Transverse colon (tissue), 4 donors: ENCODE data around the gene CDIP1. TPM values are rescaled to one million over a fixed set of nuclear protein-coding genes. Genes with fewer than 3 reads are reported as not detected.

Experiments used
- DNase-seq: peaks from one replicate; pipeline ENCODE4 v3.0.0-alpha.2; 2019
- H3K27ac ChIP-seq, 4 donors: fragments of 200-600 bp; sonication (generic); 2 replicates each; pipeline ENCODE4 v1.5.1; 2016 to 2018; ENCODE audit warnings: inconsistent platforms in 4 of 4
- H3K27me3 ChIP-seq: fragments of 200-600 bp; sonication (generic); 2 replicates; pipeline ENCODE4 v1.5.1; 2017; ENCODE audit warnings: inconsistent platforms
- H3K36me3 ChIP-seq, 4 donors: fragments of 200-600 bp; sonication (generic); 2 replicates each; pipeline ENCODE4 v1.5.1; 2017 to 2019; ENCODE audit warnings: inconsistent platforms in 4 of 4
- H3K4me1 ChIP-seq, 4 donors: fragments of 200-600 bp; sonication (generic); 2 replicates each; pipeline ENCODE4 v1.5.1; 2017 to 2020; ENCODE audit warnings: inconsistent platforms in 4 of 4
- H3K4me3 ChIP-seq, 4 donors: fragments of 200-600 bp; sonication (generic); 1 replicate in 1 of 4; 2 replicates in 3 of 4; pipeline versions ENCODE4 v1.5.1 to v1.6.1; 2017 to 2019; ENCODE audit warnings: inconsistent platforms in 4 of 4
- H3K9me3 ChIP-seq, 2 donors: fragments of 200-600 bp; sonication (generic); 2 replicates each; pipeline ENCODE4 v1.5.1; 2017 to 2019; ENCODE audit warnings: inconsistent platforms in 2 of 2
- EP300 ChIP-seq: sonication (generic); formaldehyde crosslinking; IDR thresholded peaks from one replicate; pipeline ENCODE4 v1.6.1; 2017; ENCODE audit warnings: antibody characterized with exemption, low read depth
- POLR2A ChIP-seq: fragments of 450-650 bp; IDR thresholded peaks from one replicate; pipeline ENCODE4 v1.6.1; 2016; ENCODE audit warnings: antibody characterized with exemption, mild to moderate bottlenecking, moderate library complexity
- POLR2AphosphoS5 ChIP-seq, 3 donors: sonication (generic); formaldehyde crosslinking; IDR thresholded peaks; one replicate each; pipeline ENCODE4 v1.6.1; 2016; ENCODE audit warnings: antibody characterized with exemption in 3 of 3
- WGBS, 2 donors: methylation state at CpG; one replicate each; pipeline ENCODE4 v1.1.5; 2018; ENCODE audit warnings: low coverage in 1 of 2; 5-methylcytosine and 5-hydroxymethylcytosine counted together
- in situ Hi-C, 4 donors: fragments of 200-750 bp; cut with MboI; loops; one replicate each; pipeline versions ENCODE4 v1.15.0 to v1.15.1; 2017; ENCODE audit warnings: low sequenced_read_pairs in 3 of 4, low pct_ligation_motif_present in 1 of 4, low pct_unique_long_range_greater_than_20kb in 1 of 4
- intact Hi-C: fragments of 100-400 bp; cut with DNase I; formaldehyde crosslinking; loops from one replicate; pipeline ENCODE4 v1.15.1; 2023; ENCODE audit warnings: low total_unique reads
- total RNA-seq, 4 donors: library from RNA; depleted of rRNA; stranded (reverse); fragments of >200 nt; gene quantifications; one replicate each; pipeline ENCODE4 v1.1.0, GENCODE V29; 2016
- TF ChIP-seq, protein P1 (sequence below), 5 experiments: fragments of 200-600 bp in 3 of 5; fragments of 450-650 bp in 2 of 5; sonication (generic) in 3 of 5; IDR thresholded peaks; 1 replicate in 2 of 5; 2 replicates in 3 of 5; pipeline ENCODE4 v1.5.1; 2016 to 2017; ENCODE audit warnings: antibody characterized with exemption in 5 of 5, inconsistent platforms in 3 of 5, mild to moderate bottlenecking in 2 of 5, moderate library complexity in 1 of 5

The CDIP1 gene
- total RNA-seq, 4 donors from 2014 or later = 8.8 to 29.5 (median 19.0) TPM

DNA sequence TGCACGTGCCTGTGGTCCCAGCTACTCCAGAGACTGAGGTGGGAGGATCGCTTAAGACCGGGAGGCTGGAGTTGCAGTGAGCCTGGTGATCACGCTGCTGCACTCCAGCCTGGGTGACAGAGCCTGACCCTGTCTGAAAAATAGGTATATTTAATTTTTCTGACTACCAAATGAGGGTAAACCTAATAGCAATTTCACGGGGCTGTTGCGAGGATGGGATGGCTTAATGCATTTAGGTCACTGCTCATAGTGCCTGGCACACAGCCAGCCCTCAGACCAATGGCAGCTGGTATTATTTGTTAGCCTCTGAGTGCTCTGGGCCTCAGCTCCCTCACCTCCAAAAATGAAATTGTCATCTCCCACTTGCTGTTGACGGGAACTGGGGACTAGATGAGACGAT, 5.9 kb upstream of the CDIP1 start:
- H3K4me3 ChIP-seq = no peak overlapping the region
- no peak overlapping the region for H3K27ac ChIP-seq
- no peak for DNase-seq
- peaks cover 0 to 8% of the 10 kb centered on the region in 2 donors for H3K9me3 ChIP-seq
- 72 to 78% methylated on average over 6 to 8 of the region's 8 CpGs for WGBS, 2 donors
- H3K4me1 ChIP-seq = peaks cover 0 to 3% (median 0%) of the 10 kb centered on the region in 4 donors
- TF ChIP-seq, protein P1, sequence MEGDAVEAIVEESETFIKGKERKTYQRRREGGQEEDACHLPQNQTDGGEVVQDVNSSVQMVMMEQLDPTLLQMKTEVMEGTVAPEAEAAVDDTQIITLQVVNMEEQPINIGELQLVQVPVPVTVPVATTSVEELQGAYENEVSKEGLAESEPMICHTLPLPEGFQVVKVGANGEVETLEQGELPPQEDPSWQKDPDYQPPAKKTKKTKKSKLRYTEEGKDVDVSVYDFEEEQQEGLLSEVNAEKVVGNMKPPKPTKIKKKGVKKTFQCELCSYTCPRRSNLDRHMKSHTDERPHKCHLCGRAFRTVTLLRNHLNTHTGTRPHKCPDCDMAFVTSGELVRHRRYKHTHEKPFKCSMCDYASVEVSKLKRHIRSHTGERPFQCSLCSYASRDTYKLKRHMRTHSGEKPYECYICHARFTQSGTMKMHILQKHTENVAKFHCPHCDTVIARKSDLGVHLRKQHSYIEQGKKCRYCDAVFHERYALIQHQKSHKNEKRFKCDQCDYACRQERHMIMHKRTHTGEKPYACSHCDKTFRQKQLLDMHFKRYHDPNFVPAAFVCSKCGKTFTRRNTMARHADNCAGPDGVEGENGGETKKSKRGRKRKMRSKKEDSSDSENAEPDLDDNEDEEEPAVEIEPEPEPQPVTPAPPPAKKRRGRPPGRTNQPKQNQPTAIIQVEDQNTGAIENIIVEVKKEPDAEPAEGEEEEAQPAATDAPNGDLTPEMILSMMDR (IDR thresholded peaks at IDR 0.05) = no peak
- TF ChIP-seq POLR2A = no peak
- TF ChIP-seq POLR2AphosphoS5 (IDR thresholded peaks at IDR 0.05) = no peak
- TF ChIP-seq EP300 = no peak
- H3K27me3 ChIP-seq = no peaks in the 10 kb centered on the region
- no peaks in the 10 kb centered on the region for H3K36me3 ChIP-seq
- intact Hi-C loops (no loop called here), in situ Hi-C loops (no loop called here)

DNA sequence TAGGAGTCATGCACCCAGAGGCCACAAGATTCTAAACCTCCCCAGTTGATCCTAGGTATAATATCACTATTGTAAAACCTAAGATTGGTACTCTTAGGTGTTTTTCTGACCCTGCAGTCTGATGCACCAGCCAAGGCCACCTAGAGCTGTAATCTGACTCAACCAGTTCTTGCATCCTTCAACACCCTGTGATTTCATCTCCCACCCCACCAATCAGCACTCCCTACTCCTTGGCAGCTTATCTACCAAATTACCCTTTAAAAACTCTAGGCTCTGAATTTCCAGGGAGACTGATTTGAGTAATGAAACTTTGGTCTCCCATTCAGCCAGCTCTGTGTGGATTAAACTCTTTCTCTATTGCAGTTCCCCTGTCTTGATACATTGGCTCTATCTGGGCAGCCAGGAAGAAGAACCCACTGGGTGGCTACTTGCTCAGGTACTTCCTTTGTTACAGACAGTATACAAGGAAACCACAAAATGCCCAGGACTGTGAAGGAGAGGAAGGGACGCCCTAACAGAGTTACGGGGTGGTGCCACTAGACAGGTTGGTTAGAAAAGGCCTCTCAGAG, 1.2 kb upstream of the CDIP1 start:
- 93% methylated on average over 2 of the region's 2 CpGs; no CpG with 5 or more reads in 1 of the 2 donors for WGBS, 2 donors

DNA sequence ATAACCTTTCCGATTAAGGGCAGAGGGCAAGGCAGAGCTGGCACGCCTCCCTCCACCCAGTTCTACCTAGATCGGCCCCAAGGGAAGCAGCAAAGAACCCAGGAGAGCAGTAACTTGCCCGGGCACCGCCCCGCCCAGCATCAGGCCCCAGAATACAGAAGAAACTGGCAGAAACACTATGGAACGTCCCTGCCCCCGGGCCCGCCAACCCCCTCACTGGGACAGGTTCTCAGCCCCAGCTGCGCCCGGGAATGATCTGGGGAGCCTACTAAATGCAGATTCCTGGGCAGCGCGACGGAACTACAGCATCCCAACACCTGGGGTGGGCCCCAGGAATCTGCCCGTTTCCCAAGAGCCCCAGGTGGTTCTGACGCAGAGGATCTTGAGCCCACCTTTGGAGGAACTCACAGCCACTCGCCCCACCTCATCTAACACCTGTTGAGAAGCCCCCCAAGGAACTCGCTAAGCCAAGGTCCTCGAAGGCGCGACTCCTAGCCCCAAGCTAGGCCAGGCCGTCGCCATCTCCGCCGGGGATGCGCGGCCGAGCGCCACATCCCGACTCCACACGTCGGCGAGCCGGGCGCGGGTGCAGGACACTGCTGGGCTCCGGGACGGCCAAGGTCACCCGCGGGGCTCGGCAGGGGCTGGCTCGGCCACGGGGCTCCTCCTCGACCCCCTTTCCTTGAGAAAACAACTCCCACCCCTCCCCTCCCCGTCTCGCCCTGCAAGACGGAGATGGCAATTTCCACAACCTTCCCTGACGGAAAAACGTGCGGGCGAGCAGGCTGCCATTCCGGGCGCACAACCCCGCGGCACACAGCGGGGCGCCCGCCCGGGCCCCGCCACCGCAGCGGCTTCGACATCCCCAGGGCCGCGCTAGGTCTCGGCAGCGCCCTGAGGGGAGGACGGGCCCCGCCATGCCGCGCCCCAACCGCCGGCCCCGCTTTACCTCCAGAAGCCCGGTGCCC, 913 bp downstream of the CDIP1 start:
- H3K27ac ChIP-seq = peak overlapping the region; percentile 83 to 92 (median 88)
- no peaks in the 10 kb centered on the region for H3K36me3 ChIP-seq
- no peak for TF ChIP-seq POLR2A
- in situ Hi-C loops = no loop called here
- WGBS, 2 donors = 19% methylated on average over 51 of the region's 75 CpGs; no CpG with 5 or more reads in 1 of the 2 donors
- H3K4me3 ChIP-seq = peak overlapping the region; percentile 56 to 87 (median 74)
- H3K4me1 ChIP-seq = peaks cover 6 to 16% (median 10%) of the 10 kb centered on the region in 4 donors
- intact Hi-C loops = no loop called here
- H3K9me3 ChIP-seq = peaks cover 3 to 8% of the 10 kb centered on the region in 2 donors
- H3K27me3 ChIP-seq = peaks cover 3% of the 10 kb centered on the region
- DNase-seq = no peak

More for the DNA sequence above, 1.2 kb upstream of the CDIP1 start:
- Histone ChIP-seq H3K9me3 (peaks cover 3 to 8% of the 10 kb centered on the region in 2 donors), H3K4me3 (no peak overlapping the region), H3K27ac (no peak overlapping the region), H3K36me3 (no peaks in the 10 kb centered on the region), H3K4me1 (peaks cover 6 to 16% (median 10%) of the 10 kb centered on the region in 4 donors), H3K27me3 (peaks cover 3% of the 10 kb centered on the region)
- DNase-seq = no peak
- in situ Hi-C loops (no loop called here), intact Hi-C loops (no loop called here)
- TF ChIP-seq, protein P1 (IDR thresholded peaks at IDR 0.05) = no peak
- TF ChIP-seq EP300 (no peak), POLR2A (no peak), POLR2AphosphoS5 (IDR thresholded peaks at IDR 0.05) (no peak)

DNA sequence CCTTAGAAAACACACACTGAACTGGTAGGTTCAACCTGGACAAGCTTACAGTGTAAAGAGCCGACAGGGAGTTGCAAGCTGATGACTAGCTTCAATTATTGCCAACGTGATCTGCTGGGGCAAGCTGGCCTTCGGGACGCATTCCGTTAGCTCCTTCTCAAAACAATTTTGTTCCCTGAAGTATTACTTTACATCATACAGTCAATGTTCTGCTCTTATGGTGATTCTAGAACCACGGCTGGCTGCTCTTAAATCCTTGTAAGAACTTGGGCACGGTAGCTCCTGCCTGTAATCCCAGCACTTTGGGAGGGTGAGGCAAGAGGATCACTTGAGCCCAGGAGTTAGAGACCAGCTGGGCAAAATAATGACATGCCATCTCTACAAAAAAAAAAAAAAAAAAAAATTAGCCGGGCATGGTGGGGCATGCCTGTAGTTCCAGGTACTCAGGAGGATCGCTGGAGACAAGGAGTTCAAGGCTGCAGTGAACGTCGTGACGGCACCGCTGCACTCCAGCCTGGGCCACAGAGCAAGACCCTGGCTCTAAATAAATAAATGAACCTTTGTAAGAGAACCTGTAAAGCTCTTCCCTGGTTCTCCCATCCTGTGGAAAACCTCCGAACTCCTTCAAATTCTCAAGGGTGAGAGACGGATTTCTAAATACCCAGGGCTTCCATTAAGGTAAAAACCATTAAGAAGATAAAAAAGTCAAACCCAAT, 2.0 kb downstream of the CDIP1 start:
- H3K27me3 ChIP-seq = peaks cover 3% of the 10 kb centered on the region
- H3K9me3 ChIP-seq = peaks cover 3 to 8% of the 10 kb centered on the region in 2 donors
- 92 to 96% methylated on average over 6 to 15 of the region's 15 CpGs for WGBS, 2 donors
- H3K36me3 ChIP-seq = no peaks in the 10 kb centered on the region
- no peak for DNase-seq
- intact Hi-C loops (no loop called here), in situ Hi-C loops (no loop called here)
- H3K27ac ChIP-seq = peak overlapping the region in 1 of 4 donors; percentile 92
- TF ChIP-seq EP300 = no peak
- no peak for TF ChIP-seq POLR2A
- TF ChIP-seq, protein P1 (IDR thresholded peaks at IDR 0.05) = no peak
- no peak for TF ChIP-seq POLR2AphosphoS5 (IDR thresholded peaks at IDR 0.05)
- peaks cover 6 to 16% (median 10%) of the 10 kb centered on the region in 4 donors for H3K4me1 ChIP-seq
- H3K4me3 ChIP-seq = no peak overlapping the region
